Cardiac fibroblast (primary cell): ENCODE results near the gene SMAD5.

Experiments
- DNase-seq, 2 donors: peaks; one replicate each; pipeline versions ENCODE4 v3.0.0 to v3.0.0-alpha.2; 2010; ENCODE audit warnings: low read depth in 2 of 2
- H3K4me3 ChIP-seq, 2 donors: replicated peaks in 1 of 2; 1 replicate in 1 of 2; 2 replicates in 1 of 2; pipeline ENCODE4 v1.5.1; 2011; ENCODE audit warnings: low read depth in 2 of 2, low read length in 2 of 2, mild to moderate bottlenecking in 2 of 2, moderate library complexity in 1 of 2
- TF ChIP-seq, protein P1 (sequence below): IDR thresholded peaks from one replicate; pipeline ENCODE4 v1.5.1; 2011; ENCODE audit warnings: low read depth, mild to moderate bottlenecking, low read length, inconsistent platforms

SMAD5 gene

DNA sequence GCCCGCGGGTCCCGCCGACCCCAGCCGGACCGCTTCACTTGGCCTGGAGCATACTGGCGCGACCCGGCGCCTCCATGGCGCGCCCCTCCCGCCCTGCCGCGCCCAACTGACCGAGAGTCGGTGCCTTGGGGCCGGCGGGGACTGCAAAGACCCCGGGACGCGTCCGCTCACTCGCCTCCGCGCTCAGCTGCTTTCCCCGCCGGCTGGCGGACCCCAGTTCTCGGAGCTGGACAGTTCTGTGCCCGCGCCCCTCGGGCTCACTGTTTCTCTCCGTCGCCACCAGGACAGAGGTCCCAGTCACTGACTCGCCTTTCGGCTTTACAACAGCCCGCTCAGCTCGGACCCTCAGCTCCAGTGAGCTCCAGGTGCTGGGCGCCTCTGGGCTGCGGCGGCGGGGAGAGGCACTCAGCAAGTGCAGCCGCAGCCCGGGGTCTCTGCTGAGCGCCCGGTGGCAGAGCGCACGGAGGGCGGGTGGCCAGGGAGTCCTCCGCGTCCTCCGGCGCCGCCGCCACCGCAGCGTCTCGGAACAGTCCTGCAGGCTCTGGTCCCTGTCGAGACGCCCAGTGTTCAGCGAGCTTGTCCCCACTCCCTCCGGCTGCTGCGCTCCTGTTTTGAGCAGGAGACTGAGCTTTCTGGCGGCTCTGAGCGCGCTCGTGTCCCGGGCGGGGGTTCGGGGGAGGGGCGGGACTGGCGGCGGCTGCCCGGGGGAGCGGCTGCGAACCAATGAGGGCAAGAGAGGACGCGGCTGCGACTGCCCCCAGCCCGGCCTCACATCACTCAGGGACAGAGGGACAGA, 60.1 kb downstream of the SMAD5 start, which contains the start of gene SMIM32:
Gene SMIM32, minus strand, starts transcription at position 637 of the 796 bp plus-strand sequence. CDS start 638 bp downstream, outside the sequence.
- TF ChIP-seq, protein P1, sequence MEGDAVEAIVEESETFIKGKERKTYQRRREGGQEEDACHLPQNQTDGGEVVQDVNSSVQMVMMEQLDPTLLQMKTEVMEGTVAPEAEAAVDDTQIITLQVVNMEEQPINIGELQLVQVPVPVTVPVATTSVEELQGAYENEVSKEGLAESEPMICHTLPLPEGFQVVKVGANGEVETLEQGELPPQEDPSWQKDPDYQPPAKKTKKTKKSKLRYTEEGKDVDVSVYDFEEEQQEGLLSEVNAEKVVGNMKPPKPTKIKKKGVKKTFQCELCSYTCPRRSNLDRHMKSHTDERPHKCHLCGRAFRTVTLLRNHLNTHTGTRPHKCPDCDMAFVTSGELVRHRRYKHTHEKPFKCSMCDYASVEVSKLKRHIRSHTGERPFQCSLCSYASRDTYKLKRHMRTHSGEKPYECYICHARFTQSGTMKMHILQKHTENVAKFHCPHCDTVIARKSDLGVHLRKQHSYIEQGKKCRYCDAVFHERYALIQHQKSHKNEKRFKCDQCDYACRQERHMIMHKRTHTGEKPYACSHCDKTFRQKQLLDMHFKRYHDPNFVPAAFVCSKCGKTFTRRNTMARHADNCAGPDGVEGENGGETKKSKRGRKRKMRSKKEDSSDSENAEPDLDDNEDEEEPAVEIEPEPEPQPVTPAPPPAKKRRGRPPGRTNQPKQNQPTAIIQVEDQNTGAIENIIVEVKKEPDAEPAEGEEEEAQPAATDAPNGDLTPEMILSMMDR = no peak
- DNase-seq = peak; percentile 4 to 12
- peak within 1 kb of the TSS; percentile 32 to 36 for H3K4me3 ChIP-seq

DNA sequence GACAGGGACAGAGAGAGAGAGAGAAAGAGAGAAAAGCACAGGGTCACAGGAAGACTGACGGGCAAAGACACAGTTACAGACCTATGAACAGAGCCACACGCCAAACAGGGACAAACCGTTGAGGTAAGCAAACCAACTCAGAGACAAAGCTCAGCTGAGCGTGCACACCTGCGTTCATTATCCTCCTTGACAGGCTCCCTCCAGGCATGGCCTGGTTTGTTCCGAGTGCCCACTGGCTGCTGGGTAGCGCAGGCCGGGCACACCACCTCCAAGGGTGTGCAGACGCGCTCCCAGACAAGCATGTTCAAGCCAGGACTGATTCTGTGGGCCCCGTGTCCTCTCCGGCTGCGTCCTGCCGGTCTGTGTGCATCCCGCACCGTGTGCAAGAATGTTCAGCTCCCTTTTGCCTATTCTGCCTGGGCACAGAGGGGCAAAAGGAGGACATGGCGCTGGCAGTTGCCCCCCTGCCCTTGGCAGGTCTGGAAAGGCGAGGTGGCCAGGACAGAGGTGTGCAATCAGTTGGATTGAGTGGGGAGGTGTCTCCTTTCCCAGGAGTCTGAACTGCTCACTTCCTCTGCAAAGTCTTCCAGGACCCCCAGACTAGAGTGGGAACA, 60.8 kb downstream of the SMAD5 start:
- DNase-seq = no peak
- peak overlapping the region in 1 of 2 donors; percentile 19 for H3K4me3 ChIP-seq
- TF ChIP-seq, protein P1 = no peak

DNA sequence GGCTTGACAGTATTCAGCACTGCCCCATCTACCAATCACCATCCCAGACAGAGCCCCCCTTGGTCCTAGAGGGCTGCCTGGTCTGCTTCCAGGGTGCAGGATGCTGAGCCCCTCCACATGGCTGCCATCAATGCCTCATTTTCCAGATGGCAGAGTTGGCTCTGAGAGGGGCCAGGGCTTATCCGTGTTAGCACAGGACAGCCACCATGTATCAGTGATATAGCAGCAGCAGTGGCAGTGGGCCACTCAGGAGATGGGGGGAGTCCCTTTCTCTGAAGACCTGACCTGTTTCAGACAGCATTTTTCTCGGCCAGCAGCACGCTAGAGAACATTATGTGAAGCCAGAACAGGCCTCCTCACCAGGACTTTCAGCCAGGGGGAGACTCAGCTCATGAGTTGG, 61.9 kb downstream of the SMAD5 start:
- DNase-seq = no peak
- TF ChIP-seq, protein P1 = no peak
- H3K4me3 ChIP-seq = no peak overlapping the region

DNA sequence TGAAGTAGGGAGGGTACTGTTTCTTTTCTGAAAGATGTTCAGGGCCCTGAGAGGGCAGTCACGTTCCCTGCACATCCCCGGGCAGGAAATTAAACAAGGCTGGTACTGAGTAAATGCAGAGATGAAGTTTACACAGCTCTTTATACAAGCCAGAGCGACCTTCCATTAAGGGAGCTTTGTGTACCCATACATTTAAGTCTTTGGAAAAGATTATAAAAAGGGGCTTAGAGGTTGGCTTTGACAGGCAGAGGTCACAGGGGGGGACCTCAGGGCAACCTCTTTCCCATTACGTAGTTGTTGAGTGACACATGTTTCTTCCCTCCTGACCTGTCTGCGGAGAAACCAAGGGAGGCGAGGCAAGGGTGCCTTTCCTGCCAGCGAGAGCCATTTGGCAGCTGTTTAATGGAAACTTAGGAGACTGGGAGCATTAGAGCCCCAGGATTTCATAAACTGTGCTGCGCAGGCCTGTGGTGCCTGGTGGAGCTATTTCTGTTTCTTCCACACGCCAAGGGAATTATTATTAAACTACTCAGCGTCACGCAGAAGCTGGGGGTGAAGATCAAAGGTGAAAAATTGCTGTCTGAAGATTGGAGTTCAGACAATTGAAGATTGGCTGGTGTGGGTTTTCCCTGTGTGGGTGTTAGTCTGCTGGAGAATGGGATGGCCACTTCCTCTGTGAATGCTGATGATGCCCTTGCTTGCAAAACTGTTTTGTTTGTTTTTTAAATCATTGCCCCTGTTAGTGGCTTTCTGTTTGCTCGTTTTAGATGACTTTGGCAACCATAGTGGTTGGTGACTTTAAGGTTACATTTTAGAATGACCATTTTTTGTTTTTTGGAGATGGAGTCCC, 63.6 kb downstream of the SMAD5 start:
- no peak overlapping the region for H3K4me3 ChIP-seq
- TF ChIP-seq, protein P1 = no peak
- no peak for DNase-seq

DNA sequence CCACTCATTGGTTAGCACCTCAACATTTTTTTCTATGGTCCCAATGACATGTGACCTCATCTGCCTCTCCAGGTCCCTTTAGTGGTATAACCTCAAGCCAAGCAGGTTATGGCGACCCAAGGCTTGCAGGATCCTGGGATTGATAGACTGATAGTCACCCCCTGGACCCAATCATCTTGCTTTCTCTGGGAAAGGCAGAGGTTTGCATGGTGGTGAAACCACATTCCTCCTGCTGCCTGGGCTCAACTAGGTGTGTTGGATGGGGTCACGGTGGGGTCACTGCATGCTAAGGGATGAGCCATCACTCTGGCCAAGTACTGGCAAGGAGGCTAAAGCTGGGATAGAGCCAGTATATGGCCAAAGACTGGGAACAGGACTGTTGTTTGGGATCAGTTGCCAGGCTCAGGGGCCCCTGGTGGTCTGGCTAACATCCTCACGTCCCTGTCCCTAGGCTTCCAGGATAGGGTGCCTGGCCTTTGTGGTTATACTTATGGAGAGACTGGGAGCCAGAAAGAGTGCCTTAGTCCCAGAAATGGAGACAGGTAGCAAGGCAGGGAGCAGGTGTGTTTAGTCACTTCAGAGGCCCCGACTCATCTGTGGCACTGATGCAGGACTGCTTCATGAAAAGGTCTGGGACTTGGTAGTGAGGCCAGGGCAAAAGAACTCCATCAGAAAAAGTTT, 65.0 kb downstream of the SMAD5 start:
- no peak overlapping the region for H3K4me3 ChIP-seq
- TF ChIP-seq, protein P1 = no peak
- no peak for DNase-seq

DNA sequence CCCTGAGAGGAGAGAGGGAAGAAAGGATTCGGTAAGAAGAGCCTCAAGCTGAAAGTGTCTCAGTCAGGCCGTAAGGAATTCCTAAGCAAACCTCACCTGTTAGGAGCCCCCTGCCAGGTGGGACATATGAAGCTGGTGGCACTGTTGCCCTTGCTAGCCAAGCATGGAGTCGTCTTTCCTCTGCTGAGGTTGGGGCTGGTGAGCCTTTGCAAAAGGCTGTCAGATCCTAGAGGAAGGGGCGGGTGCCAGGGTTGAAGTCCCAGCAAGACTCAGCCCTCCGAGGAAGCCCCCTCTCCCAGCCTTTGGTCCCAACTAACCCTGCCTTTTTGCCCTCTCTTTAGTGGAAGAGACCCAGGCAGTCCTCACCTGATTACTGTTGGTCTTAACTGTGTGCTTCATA, 65.8 kb downstream of the SMAD5 start:
- no peak for DNase-seq
- TF ChIP-seq, protein P1 = no peak
- no peak overlapping the region for H3K4me3 ChIP-seq
